K562 (cell line): ENCODE results near the gene CSNK1D. TPM values are rescaled to one million over a fixed set of nuclear protein-coding genes. Genes with fewer than 3 reads are reported as not detected.

Source experiments
- CC2D1A ChIP-seq: fragments of 450-650 bp; IDR thresholded peaks from 2 replicates; pipeline ENCODE4 v1.6.1; 2017; ENCODE audit warnings: mild to moderate bottlenecking
- CCAR2 ChIP-seq: fragments of 200-400 bp; formaldehyde crosslinking; IDR thresholded peaks from 2 replicates; pipeline ENCODE4 v1.6.1; 2017; ENCODE audit warnings: mild to moderate bottlenecking, low read depth, low read length
- CREBBP ChIP-seq: IDR thresholded peaks from one replicate; pipeline ENCODE4 v1.6.1; 2012; ENCODE audit warnings: low read depth, mild to moderate bottlenecking, control low read depth, inconsistent platforms, low read length
- GABPA ChIP-seq: fragments of 200-800 bp; sonication (Bioruptor generic); conservative IDR thresholded peaks from 2 replicates; pipeline ENCODE4 v1.6.1; 2016; ENCODE audit warnings: low read depth, missing genetic modification characterization, missing compliant biosample characterization
- HIVEP1 ChIP-seq: fragments of 250-450 bp; sonication (Bioruptor Pico); IDR thresholded peaks from 2 replicates; pipeline ENCODE4 v1.4.0; 2020; ENCODE audit warnings: mild to moderate bottlenecking
- ILF3 ChIP-seq: fragments of 450-650 bp; IDR thresholded peaks from 2 replicates; pipeline ENCODE4 v1.6.1; 2018; ENCODE audit warnings: antibody characterized with exemption, mild to moderate bottlenecking, moderate library complexity, borderline replicate concordance
- PTBP1 ChIP-seq: fragments of 200-400 bp; formaldehyde crosslinking; IDR thresholded peaks from 2 replicates; pipeline ENCODE4 v1.6.1; 2017; ENCODE audit warnings: low read depth, low read length
- TBP ChIP-seq: optimal IDR thresholded peaks from 2 replicates; pipeline ENCODE3; 2011; ENCODE audit warnings: low read depth, low read length, improper control_type of control experiment
- ZNF431 ChIP-seq: sonication (generic); formaldehyde crosslinking; IDR thresholded peaks from 2 replicates; pipeline ENCODE4 v1.8.0; 2022; ENCODE audit warnings: mild to moderate bottlenecking, missing genetic modification reagents
- polyA plus RNA-seq, 8 experiments: library from polyadenylated mRNA; depleted of rRNA in 4 of 8; stranded (reverse) in 5 of 8; unstranded in 3 of 8; fragments of >200 nt; fragmentation: Nextera tagmentation in 2 of 8; fragmentation: Illumina TruSeq in 1 of 8; extraction: Ambion mirVana in 2 of 8; extraction: Trizol in 1 of 8; gene quantifications; 2 replicates each; pipeline versions ENCODE4 v1.2.1 to v1.2.3, GENCODE V29; 2011 to 2014; ENCODE audit warnings: inconsistent platforms in 1 of 8, missing spikeins in 1 of 8
- total RNA-seq, 7 experiments: library from RNA; depleted of rRNA in 6 of 7; stranded (reverse); fragments of >200 nt in 6 of 7; fragmentation: Illumina TruSeq in 2 of 7; extraction: Trizol in 2 of 7; gene quantifications; 2 replicates each; pipeline versions ENCODE4 v1.2.1 to v1.2.3, GENCODE V29; 2011 to 2021; ENCODE audit warnings: low replicate concordance in 1 of 7
- TF ChIP-seq, protein P1 (sequence below): sonication (generic); formaldehyde crosslinking; IDR thresholded peaks from 2 replicates; pipeline ENCODE4 v1.8.0; 2023; ENCODE audit warnings: mild to moderate bottlenecking, missing genetic modification reagents
- TF ChIP-seq, protein P2 (sequence below): sonication (generic); formaldehyde crosslinking; IDR thresholded peaks from 2 replicates; pipeline ENCODE4 v1.9.0; 2022; ENCODE audit warnings: mild to moderate bottlenecking, missing genetic modification reagents
- TF ChIP-seq, protein P3 (sequence below): fragments of 200-600 bp; sonication (generic); IDR thresholded peaks from one replicate; pipeline ENCODE4 v1.6.1; 2012; ENCODE audit warnings: mild to moderate bottlenecking, low read depth, low read length, inconsistent platforms

The CSNK1D gene
- total and polyA plus RNA-seq, 9 of the 15 experiments (the other 6 are each of a cell fraction or from before 2014, with no cell fraction given), result 6.5 to 133 (median 41.3) TPM

DNA sequence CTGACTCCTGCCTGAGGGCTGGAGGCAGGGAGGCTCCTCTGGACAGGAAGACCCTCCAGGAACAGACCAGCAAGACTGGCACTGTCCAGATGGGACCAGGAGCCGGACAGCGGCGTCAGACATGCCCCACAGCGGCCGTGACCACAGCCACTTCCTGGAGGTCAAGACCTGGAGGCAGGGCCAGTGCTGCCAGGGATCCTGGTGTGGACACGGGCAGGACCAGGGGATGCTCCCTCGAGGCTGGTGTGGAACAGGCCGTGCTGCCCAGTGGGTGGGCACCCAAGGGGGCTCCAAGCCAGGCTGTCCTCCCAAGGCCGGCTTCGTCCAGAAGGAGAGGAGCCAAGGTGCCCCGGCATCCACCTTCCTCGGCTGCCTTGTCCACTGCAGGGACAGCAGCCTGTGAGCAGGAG lies 56.4 kb downstream of the CSNK1D start (continued):
- TF ChIP-seq TBP, result no peak
- no peak for TF ChIP-seq CC2D1A
- TF ChIP-seq CCAR2, result no peak
- no peak for TF ChIP-seq ZNF431
- TF ChIP-seq GABPA (tag), result no peak
- TF ChIP-seq, protein P1, sequence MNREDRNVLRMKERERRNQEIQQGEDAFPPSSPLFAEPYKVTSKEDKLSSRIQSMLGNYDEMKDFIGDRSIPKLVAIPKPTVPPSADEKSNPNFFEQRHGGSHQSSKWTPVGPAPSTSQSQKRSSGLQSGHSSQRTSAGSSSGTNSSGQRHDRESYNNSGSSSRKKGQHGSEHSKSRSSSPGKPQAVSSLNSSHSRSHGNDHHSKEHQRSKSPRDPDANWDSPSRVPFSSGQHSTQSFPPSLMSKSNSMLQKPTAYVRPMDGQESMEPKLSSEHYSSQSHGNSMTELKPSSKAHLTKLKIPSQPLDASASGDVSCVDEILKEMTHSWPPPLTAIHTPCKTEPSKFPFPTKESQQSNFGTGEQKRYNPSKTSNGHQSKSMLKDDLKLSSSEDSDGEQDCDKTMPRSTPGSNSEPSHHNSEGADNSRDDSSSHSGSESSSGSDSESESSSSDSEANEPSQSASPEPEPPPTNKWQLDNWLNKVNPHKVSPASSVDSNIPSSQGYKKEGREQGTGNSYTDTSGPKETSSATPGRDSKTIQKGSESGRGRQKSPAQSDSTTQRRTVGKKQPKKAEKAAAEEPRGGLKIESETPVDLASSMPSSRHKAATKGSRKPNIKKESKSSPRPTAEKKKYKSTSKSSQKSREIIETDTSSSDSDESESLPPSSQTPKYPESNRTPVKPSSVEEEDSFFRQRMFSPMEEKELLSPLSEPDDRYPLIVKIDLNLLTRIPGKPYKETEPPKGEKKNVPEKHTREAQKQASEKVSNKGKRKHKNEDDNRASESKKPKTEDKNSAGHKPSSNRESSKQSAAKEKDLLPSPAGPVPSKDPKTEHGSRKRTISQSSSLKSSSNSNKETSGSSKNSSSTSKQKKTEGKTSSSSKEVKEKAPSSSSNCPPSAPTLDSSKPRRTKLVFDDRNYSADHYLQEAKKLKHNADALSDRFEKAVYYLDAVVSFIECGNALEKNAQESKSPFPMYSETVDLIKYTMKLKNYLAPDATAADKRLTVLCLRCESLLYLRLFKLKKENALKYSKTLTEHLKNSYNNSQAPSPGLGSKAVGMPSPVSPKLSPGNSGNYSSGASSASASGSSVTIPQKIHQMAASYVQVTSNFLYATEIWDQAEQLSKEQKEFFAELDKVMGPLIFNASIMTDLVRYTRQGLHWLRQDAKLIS (CRISPR knock-in tag), result no peak
- no peak for TF ChIP-seq CREBBP
- TF ChIP-seq HIVEP1, result no peak
- TF ChIP-seq, protein P2, sequence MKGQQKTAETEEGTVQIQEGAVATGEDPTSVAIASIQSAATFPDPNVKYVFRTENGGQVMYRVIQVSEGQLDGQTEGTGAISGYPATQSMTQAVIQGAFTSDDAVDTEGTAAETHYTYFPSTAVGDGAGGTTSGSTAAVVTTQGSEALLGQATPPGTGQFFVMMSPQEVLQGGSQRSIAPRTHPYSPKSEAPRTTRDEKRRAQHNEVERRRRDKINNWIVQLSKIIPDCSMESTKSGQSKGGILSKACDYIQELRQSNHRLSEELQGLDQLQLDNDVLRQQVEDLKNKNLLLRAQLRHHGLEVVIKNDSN (CRISPR knock-in tag), result no peak
- TF ChIP-seq PTBP1, result no peak
- TF ChIP-seq, protein P3, sequence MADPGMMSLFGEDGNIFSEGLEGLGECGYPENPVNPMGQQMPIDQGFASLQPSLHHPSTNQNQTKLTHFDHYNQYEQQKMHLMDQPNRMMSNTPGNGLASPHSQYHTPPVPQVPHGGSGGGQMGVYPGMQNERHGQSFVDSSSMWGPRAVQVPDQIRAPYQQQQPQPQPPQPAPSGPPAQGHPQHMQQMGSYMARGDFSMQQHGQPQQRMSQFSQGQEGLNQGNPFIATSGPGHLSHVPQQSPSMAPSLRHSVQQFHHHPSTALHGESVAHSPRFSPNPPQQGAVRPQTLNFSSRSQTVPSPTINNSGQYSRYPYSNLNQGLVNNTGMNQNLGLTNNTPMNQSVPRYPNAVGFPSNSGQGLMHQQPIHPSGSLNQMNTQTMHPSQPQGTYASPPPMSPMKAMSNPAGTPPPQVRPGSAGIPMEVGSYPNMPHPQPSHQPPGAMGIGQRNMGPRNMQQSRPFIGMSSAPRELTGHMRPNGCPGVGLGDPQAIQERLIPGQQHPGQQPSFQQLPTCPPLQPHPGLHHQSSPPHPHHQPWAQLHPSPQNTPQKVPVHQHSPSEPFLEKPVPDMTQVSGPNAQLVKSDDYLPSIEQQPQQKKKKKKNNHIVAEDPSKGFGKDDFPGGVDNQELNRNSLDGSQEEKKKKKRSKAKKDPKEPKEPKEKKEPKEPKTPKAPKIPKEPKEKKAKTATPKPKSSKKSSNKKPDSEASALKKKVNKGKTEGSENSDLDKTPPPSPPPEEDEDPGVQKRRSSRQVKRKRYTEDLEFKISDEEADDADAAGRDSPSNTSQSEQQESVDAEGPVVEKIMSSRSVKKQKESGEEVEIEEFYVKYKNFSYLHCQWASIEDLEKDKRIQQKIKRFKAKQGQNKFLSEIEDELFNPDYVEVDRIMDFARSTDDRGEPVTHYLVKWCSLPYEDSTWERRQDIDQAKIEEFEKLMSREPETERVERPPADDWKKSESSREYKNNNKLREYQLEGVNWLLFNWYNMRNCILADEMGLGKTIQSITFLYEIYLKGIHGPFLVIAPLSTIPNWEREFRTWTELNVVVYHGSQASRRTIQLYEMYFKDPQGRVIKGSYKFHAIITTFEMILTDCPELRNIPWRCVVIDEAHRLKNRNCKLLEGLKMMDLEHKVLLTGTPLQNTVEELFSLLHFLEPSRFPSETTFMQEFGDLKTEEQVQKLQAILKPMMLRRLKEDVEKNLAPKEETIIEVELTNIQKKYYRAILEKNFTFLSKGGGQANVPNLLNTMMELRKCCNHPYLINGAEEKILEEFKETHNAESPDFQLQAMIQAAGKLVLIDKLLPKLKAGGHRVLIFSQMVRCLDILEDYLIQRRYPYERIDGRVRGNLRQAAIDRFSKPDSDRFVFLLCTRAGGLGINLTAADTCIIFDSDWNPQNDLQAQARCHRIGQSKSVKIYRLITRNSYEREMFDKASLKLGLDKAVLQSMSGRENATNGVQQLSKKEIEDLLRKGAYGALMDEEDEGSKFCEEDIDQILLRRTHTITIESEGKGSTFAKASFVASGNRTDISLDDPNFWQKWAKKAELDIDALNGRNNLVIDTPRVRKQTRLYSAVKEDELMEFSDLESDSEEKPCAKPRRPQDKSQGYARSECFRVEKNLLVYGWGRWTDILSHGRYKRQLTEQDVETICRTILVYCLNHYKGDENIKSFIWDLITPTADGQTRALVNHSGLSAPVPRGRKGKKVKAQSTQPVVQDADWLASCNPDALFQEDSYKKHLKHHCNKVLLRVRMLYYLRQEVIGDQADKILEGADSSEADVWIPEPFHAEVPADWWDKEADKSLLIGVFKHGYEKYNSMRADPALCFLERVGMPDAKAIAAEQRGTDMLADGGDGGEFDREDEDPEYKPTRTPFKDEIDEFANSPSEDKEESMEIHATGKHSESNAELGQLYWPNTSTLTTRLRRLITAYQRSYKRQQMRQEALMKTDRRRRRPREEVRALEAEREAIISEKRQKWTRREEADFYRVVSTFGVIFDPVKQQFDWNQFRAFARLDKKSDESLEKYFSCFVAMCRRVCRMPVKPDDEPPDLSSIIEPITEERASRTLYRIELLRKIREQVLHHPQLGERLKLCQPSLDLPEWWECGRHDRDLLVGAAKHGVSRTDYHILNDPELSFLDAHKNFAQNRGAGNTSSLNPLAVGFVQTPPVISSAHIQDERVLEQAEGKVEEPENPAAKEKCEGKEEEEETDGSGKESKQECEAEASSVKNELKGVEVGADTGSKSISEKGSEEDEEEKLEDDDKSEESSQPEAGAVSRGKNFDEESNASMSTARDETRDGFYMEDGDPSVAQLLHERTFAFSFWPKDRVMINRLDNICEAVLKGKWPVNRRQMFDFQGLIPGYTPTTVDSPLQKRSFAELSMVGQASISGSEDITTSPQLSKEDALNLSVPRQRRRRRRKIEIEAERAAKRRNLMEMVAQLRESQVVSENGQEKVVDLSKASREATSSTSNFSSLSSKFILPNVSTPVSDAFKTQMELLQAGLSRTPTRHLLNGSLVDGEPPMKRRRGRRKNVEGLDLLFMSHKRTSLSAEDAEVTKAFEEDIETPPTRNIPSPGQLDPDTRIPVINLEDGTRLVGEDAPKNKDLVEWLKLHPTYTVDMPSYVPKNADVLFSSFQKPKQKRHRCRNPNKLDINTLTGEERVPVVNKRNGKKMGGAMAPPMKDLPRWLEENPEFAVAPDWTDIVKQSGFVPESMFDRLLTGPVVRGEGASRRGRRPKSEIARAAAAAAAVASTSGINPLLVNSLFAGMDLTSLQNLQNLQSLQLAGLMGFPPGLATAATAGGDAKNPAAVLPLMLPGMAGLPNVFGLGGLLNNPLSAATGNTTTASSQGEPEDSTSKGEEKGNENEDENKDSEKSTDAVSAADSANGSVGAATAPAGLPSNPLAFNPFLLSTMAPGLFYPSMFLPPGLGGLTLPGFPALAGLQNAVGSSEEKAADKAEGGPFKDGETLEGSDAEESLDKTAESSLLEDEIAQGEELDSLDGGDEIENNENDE, result no peak
- TF ChIP-seq ILF3, result no peak
